ENCODE measurements around the gene WWOX. TPM values are rescaled to one million over a fixed set of nuclear protein-coding genes. Genes with fewer than 3 reads are reported as not detected.

Gene WWOX
- total RNA-seq, 6 experiments from 2014 or later: 13.0 to 24.3 (median 16.5) TPM

- no peak for DNase-seq
- TF ChIP-seq CTCF (IDR thresholded peaks at IDR 0.05) (no peak), POLR2A (IDR thresholded peaks at IDR 0.05) (no peak)
- H3K27me3 ChIP-seq: no peaks in the 10 kb centered on the region
- ATAC-seq: no peak
- no peaks in the 10 kb centered on the region for H3K4me1 ChIP-seq
- 91% methylated on average over 13 of the region's 13 CpGs for WGBS (ENCODE audit: insufficient coverage, low coverage, low lambda C conversion rate, missing lambda C conversion rate)
- H3K9me3 ChIP-seq: no peaks in the 10 kb centered on the region
- intact Hi-C loops (cut with DNase I): no loop called here
- H3K27ac ChIP-seq: no peak overlapping the region
- no peak overlapping the region for H3K4me3 ChIP-seq
- H3K36me3 ChIP-seq: no peaks in the 10 kb centered on the region
Observed at GRCh38 chr16:78902321-78902720, 802.9 kb downstream of the WWOX start.

GRCh38 chr16:78903237-78903636 lies 803.8 kb downstream of the WWOX start:
- no peak for ATAC-seq
- Histone ChIP-seq H3K27me3 (no peaks in the 10 kb centered on the region), H3K27ac (no peak overlapping the region), H3K9me3 (no peaks in the 10 kb centered on the region), H3K36me3 (no peaks in the 10 kb centered on the region), H3K4me1 (no peaks in the 10 kb centered on the region), H3K4me3 (no peak overlapping the region)
- intact Hi-C loops (cut with DNase I): no loop called here
- no peak for DNase-seq
- WGBS (ENCODE audit: insufficient coverage, low coverage, low lambda C conversion rate, missing lambda C conversion rate): 46% methylated on average over 3 of the region's 4 CpGs
- TF ChIP-seq CTCF (IDR thresholded peaks at IDR 0.05) (no peak), POLR2A (IDR thresholded peaks at IDR 0.05) (no peak)

GRCh38 chr16:78903843-78904242 lies 804.4 kb downstream of the WWOX start:
- Histone ChIP-seq H3K4me3 (no peak overlapping the region), H3K27me3 (no peaks in the 10 kb centered on the region), H3K27ac (no peak overlapping the region), H3K4me1 (no peaks in the 10 kb centered on the region), H3K9me3 (no peaks in the 10 kb centered on the region), H3K36me3 (no peaks in the 10 kb centered on the region)
- TF ChIP-seq POLR2A (IDR thresholded peaks at IDR 0.05): no peak
- TF ChIP-seq CTCF (IDR thresholded peaks at IDR 0.05): no peak
- DNase-seq (no peak), ATAC-seq (no peak)
- intact Hi-C loops (cut with DNase I): no loop called here
- WGBS (ENCODE audit: insufficient coverage, low coverage, low lambda C conversion rate, missing lambda C conversion rate): 84% methylated on average over 4 of the region's 4 CpGs

GRCh38 chr16:78906135-78906534 lies 806.7 kb downstream of the WWOX start:
- no peak for DNase-seq
- no peak for ATAC-seq
- TF ChIP-seq POLR2A (IDR thresholded peaks at IDR 0.05) (no peak), CTCF (IDR thresholded peaks at IDR 0.05) (no peak)

GRCh38 chr16:78909226-78909625 lies 809.8 kb downstream of the WWOX start:
- 86% methylated on average over 5 of the region's 5 CpGs for WGBS (ENCODE audit: insufficient coverage, low coverage, low lambda C conversion rate, missing lambda C conversion rate)
- no peaks in the 10 kb centered on the region for H3K36me3 ChIP-seq
- no peaks in the 10 kb centered on the region for H3K9me3 ChIP-seq
- no peak overlapping the region for H3K27ac ChIP-seq
- TF ChIP-seq CTCF (IDR thresholded peaks at IDR 0.05): no peak
- no peak for TF ChIP-seq POLR2A (IDR thresholded peaks at IDR 0.05)
- no peaks in the 10 kb centered on the region for H3K27me3 ChIP-seq
- DNase-seq: no peak
- intact Hi-C loops (cut with DNase I): no loop called here
- H3K4me3 ChIP-seq: no peak overlapping the region
- no peak for ATAC-seq
- H3K4me1 ChIP-seq: no peaks in the 10 kb centered on the region

More at GRCh38 chr16:78906135-78906534, 806.7 kb downstream of the WWOX start:
- no peaks in the 10 kb centered on the region for H3K4me1 ChIP-seq
- intact Hi-C loops (cut with DNase I): no loop called here
- no peak overlapping the region for H3K4me3 ChIP-seq
- WGBS (ENCODE audit: insufficient coverage, low coverage, low lambda C conversion rate, missing lambda C conversion rate): 57% methylated on average over 3 of the region's 3 CpGs
- H3K27me3 ChIP-seq: no peaks in the 10 kb centered on the region
- no peak overlapping the region for H3K27ac ChIP-seq
- H3K9me3 ChIP-seq: no peaks in the 10 kb centered on the region
- no peaks in the 10 kb centered on the region for H3K36me3 ChIP-seq

All from right lobe of liver (tissue), 6 donors.